ENCODE data around the gene SPEF1.

DNA sequence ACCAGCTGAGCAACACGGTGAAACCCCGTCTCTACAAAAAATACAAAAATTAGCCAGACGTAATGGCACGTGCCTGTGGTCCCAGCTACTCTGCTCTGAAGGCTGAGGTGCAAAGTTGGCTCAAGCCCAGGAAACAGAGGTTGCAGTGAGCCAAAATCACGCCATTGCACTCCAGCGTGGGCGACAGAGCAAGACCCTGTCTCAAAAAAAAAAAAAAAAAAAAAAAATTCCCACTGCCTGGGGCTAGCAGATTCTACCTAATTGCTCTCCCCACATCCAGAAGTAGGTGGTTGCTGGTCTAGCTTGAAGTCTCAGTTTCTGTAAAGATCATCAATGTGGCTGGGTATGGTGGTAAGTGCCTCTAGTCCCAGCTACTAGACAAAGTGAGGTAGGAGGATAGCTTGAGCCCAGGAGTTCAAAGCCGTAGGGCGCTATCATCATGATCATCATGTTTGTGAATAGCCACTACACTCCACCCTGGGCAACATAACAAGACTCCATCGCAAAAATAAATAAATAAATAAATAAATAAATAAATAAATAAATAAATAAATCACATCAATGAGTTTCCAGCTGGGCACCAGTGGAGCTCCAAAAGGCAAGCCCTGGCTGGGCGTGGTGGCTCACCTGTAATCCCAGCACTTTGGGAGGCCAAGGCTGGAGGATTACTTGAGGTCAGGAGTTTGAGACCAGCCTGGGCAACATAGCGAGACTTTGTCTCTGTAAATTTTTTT is 32.8 kb upstream of the SPEF1 start:
- TF ChIP-seq, protein P1, sequence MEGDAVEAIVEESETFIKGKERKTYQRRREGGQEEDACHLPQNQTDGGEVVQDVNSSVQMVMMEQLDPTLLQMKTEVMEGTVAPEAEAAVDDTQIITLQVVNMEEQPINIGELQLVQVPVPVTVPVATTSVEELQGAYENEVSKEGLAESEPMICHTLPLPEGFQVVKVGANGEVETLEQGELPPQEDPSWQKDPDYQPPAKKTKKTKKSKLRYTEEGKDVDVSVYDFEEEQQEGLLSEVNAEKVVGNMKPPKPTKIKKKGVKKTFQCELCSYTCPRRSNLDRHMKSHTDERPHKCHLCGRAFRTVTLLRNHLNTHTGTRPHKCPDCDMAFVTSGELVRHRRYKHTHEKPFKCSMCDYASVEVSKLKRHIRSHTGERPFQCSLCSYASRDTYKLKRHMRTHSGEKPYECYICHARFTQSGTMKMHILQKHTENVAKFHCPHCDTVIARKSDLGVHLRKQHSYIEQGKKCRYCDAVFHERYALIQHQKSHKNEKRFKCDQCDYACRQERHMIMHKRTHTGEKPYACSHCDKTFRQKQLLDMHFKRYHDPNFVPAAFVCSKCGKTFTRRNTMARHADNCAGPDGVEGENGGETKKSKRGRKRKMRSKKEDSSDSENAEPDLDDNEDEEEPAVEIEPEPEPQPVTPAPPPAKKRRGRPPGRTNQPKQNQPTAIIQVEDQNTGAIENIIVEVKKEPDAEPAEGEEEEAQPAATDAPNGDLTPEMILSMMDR (IDR thresholded peaks at IDR 0.05) = no peak
- TF ChIP-seq POLR2A (IDR thresholded peaks at IDR 0.05) = no peak
